ENCODE data around the gene MED16.

Gene MED16, protein sequence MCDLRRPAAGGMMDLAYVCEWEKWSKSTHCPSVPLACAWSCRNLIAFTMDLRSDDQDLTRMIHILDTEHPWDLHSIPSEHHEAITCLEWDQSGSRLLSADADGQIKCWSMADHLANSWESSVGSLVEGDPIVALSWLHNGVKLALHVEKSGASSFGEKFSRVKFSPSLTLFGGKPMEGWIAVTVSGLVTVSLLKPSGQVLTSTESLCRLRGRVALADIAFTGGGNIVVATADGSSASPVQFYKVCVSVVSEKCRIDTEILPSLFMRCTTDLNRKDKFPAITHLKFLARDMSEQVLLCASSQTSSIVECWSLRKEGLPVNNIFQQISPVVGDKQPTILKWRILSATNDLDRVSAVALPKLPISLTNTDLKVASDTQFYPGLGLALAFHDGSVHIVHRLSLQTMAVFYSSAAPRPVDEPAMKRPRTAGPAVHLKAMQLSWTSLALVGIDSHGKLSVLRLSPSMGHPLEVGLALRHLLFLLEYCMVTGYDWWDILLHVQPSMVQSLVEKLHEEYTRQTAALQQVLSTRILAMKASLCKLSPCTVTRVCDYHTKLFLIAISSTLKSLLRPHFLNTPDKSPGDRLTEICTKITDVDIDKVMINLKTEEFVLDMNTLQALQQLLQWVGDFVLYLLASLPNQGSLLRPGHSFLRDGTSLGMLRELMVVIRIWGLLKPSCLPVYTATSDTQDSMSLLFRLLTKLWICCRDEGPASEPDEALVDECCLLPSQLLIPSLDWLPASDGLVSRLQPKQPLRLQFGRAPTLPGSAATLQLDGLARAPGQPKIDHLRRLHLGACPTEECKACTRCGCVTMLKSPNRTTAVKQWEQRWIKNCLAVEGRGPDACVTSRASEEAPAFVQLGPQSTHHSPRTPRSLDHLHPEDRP

DNA sequence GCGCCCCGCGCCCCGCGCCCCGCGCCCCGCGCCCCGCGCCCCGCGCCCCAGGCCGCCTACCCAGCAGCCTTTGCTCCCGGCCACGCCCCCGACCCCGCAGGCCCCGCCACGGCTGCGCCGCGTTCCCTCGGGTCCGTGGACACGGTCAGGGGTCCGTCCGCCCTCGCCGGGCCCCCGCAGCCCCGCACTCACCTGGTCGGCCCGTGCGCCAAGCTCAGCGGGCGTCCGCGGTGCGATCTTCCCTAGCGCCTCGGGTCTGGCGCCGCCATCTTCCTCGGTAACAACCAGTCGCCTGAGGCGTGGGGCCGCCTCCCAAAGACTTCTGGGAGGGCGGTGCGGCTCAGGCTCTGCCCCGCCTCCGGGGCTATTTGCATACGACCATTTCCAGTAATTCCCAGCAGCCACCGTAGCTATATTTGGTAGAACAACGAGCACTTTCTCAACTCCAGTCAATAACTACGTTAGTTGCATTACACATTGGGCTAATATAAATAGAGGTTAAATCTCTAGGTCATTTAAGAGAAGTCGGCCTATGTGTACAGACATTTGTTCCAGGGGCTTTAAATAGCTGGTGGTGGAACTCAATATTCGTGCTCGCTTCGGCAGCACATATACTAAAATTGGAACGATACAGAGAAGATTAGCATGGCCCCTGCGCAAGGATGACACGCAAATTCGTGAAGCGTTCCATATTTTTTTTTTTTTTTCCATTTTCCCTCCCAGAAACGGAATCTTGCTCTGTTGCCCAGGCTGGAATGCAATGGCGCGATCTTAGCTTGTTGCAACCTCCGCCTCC, at the start of gene MED16, which contains the start of gene RNU6-9:
Gene MED16, minus strand, starts transcription at position 294 of the 796 bp plus-strand sequence. CDS start 2,056 bp downstream, outside the sequence.
Gene RNU6-9, plus strand, starts transcription at position 591 of the 796 bp plus-strand sequence.
- peak; percentile 78 for DNase-seq (ENCODE audit: low read depth)

DNA sequence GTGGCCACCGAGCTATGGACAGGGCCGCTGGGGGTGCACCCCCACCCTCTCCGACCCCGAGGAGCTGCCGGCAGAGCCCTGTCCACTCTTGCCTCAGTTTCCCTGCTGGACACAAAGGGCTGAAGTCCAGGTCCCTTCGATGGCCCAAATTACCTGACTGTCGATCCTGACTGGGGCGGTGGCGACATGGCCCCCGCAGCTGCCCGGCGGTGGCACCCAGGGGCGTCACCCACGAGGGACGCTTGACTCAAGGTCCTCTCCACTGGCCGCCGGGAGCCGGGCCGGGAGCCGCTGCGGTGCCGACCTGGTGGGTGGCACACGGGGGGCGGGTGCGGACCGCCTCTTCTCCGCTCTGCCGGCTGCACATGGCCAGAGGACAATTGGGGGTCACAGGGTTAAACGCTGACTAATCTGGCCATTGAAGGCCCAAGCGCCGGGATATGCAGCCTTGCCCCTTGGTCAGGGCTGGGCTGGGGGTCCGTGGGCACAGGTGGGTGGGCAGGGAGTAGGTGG, 49.2 kb upstream of the MED16 start:
- DNase-seq (ENCODE audit: low read depth): no peak

DNA sequence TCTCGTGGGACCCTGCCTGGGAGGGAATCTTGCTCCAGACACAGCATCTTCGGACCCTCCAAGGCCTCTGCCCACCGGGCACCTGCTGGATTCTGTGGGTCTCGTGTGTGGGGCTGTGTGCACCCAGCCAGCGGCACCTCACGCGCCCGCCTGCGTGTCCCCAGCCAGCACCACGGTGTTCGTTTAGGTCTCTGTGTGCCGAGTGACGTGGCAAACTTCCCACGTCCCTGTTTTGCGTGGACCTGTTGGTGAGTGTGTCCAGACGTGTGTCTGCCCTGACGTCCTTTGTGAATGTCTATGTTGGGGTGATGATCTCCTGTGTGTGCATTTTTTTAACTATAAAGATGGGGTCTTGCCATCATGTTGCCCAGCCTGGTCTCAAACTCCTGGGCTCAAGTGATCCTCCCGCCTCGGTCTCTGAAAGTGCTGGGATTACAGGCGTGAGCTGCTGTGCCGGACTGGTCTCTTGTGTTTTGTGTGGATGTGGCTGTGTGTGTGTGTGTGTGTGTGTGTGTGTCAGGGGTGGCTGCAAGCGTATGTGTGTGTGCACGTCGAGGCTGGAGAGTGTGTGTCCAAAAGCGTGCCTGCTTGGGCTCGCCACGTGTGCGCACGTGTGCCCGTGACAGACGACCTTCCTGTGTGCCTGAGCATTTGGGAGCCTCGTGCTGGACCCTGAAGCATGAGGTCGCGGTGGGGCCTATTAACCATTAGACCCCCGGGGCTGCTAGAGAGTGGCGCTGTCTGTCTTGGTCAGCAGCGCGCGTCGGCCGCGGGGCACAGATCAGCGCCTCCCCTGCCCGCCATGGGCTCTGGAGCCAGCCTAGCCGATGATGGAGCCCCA, 48.5 kb upstream of the MED16 start:
- DNase-seq (ENCODE audit: low read depth): no peak

DNA sequence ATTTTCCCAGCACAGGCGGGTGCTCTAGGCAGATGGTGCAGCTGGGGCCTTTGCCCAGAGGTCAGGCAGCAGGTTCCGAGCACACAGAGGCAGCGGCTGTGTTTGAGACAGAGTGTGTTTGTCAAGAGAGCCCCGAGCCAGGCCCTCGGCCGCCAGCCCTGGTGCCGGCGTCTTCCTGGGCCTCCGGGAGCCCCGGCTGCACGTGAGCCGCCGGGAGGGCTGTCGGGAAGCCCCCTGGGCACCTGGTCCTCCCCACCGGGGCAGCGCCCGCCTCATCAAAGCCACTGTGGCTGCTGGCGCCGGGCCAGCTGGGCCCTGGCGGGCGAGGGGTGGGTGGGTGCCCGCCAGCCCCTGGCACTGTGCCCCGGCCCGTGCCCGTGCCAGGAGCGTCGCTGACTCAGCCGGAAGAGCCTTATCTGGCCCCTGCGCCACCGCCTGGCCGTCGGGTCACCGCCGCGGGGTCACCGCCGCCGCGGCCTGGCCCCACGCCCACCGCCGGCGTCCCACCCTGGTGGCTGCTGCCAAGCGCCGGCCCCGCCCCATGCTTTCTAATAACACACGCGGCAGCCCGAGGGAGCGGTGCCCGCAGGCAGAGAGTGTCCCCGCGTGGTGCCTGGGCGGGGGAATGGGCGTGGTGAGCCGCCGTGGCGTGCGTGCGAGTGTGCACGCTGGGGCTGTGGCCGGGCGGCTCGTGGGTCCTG, 47.8 kb upstream of the MED16 start:
- DNase-seq (ENCODE audit: low read depth): peak; percentile 54

DNA sequence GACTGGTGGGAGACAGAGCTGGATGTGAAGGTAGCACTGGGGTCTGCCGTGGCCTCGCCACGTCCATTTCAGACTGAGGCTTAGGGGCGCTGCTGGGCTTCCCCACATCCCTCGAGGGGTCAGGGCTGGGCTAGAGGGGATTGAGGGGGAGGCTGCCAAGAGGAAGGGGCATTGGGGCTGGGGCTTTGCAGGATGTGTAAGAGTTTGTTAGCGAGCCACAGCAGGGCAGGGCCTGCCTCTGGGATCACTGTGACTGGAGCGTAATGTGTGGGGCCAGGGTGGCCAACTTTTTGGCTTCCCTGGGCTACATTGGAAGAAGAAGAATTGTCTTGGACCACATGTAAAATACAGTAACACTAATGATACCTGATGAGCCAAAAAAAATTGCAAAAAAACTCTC, 46.9 kb upstream of the MED16 start:
- no peak for DNase-seq (ENCODE audit: low read depth)

DNA sequence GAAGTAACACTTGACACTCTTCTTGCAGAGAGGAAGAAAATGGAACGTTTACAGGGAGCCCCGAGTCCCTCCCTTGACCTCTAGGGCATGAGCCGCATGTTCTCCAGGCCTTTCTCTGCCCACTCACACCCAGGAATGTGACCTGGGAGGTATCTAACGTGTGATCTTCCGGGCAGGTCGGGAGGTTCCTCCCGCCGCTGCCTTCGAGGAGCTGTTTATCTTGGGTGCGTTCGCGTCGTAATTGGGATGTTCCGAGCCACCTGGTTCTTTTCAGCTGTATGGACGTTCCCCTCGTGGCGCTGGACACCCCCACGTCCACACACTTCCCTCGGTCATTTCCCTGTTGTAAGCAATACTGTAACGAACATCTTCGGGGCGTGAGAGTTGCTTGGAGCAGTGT, 46.5 kb upstream of the MED16 start:
- no peak for DNase-seq (ENCODE audit: low read depth)

DNA sequence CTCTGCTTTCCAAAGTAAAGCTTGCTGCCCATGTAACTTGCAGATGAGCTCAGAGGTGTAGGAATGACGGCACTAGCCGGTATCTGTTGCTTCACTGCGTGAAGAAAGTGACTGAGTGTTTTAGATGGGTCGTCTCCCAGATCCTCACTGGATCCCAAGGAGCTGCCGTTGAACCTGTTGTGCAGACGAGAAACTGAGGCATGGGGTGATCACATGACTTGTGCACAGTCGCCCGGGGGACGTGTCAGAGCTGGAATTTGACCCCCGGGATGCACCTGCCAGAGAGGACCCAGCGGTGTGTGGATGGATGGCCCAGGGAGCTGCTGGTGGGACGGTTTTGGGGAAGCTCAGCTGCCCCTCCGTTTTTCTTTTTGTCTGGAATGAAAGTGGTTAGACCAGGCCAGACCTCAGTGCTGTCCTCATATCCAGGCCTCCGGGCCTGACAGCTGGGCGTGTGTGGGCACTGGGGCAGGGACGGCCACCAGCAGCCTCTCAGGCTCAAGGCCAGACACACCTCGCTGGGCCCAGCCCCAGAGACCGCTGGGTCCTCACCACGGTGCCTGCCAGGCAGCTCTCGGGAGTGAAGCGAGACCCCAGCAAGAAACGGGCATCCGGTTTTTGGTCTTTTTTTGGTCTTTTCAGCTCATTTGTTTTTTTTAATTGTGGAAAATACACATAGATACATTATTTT, 45.4 kb upstream of the MED16 start:
- DNase-seq (ENCODE audit: low read depth): no peak

DNA sequence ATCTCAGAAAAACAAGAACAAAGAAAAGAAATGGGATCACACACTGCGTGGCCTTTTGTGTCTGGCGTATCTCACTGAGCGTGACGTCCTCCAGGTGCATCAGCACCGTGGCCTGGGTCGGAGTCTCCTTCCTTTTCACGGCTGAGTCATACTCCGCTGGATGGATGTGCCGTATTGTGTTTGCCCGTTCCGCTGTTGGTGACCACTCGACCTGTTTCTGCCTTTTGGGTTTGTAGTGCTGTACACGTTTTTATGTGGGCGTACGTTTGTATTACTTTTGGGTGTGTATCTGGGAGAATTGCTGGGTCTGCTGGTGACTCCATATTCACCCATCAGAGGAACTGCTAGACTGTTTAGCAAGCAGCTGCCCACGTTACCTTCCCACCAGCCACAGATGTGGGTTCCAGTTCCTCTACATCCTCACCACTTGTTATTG, 44.3 kb upstream of the MED16 start:
- peak; percentile 46 for DNase-seq (ENCODE audit: low read depth)

DNA sequence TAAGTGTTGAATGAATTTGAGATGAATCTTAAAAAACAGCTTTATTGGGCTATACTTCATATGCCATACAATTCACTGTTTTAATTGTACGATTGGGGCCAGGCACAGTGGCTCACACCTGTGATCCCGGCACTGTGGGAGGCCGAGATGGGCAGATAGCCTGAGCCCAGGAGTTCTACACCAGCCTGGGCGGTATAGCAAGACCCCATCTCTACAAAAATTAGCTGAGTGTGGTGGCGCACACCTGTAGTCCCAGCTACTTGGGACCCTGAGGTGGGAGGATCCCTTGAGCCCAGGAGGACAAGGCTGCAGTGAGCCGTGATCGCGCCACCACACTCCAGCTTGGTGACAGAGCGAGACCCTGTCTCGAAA, 43.2 kb upstream of the MED16 start:
- no peak for DNase-seq (ENCODE audit: low read depth)

DNA sequence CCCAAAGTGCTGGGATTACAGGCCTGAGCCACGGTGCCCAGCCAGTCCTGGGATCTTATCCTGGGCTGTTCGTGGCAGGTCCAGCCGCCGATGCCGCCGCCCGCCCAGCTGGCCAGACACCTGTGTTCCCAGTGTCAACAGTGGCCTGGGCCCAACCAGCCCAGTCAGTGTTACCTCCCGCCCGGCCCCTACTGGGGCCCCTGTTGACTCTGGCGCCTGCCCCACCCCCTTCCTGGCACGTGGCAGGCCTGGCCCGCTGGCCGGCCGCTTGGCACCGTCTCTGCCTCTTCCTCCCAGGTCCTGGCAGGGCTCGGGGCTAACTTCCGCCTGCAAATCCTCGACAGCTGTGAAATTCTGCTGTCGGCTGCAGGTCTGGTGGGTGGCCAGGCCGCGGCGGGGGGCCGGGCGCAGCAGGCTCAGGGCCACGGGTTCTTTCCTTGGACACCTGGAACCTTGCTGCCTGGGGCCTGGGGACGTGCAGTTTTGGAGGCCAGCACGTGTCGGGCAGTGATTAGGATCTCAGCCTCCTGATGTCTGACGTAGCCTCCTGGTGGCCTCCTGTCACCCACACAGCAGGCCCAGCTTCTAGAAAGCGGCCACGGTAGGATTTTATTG, 42.0 kb upstream of the MED16 start:
- DNase-seq (ENCODE audit: low read depth): no peak

DNA sequence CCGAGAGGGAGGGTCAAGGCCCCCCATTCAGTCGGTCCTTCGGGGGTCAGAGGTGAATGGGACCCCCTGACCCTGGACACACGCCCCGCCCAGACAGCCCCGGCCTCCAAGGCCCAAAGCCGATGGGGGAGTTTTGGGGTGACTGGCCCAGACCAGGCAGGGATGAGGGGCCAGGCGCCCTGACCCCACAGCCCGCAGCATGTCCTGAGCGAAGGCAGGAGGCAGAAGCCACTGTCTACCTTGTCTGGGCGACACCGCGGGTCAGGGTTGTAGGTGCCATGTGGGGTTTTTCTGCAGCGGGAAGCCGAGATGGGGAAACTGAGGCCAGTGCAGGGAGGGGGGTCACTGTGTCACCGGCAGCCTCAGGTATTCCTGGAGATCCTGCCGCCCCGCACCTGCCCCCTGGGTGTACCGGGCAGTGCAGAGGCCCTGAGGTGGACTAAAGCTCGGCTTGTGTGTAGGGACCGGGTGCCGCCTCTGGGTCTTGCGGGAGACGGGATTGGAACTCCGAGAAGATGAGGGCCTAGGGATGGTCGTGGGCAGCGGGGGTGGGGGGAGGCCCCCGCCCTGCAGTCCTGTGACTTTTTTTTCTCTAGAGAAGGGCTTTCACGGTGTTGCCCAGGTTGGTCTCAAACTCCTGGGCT, 41.3 kb upstream of the MED16 start:
- DNase-seq (ENCODE audit: low read depth): no peak

DNA sequence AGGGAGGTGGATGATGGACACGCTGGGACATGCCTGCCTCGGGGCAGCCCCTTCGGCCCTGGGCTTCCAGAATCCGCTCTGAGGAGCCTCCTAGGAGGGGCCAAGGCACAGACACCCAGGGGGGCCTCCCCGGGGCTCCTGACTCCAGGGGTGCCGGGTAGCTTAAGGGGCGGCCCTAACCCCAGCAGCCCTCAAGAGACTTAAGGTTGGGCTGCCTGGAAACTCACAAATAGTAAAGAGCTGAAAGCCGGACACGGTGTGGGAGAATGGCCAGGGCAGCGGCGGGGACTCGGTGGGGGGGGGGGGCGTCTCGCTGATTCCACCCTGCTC, 40.5 kb upstream of the MED16 start:
- no peak for DNase-seq (ENCODE audit: low read depth)

DNA sequence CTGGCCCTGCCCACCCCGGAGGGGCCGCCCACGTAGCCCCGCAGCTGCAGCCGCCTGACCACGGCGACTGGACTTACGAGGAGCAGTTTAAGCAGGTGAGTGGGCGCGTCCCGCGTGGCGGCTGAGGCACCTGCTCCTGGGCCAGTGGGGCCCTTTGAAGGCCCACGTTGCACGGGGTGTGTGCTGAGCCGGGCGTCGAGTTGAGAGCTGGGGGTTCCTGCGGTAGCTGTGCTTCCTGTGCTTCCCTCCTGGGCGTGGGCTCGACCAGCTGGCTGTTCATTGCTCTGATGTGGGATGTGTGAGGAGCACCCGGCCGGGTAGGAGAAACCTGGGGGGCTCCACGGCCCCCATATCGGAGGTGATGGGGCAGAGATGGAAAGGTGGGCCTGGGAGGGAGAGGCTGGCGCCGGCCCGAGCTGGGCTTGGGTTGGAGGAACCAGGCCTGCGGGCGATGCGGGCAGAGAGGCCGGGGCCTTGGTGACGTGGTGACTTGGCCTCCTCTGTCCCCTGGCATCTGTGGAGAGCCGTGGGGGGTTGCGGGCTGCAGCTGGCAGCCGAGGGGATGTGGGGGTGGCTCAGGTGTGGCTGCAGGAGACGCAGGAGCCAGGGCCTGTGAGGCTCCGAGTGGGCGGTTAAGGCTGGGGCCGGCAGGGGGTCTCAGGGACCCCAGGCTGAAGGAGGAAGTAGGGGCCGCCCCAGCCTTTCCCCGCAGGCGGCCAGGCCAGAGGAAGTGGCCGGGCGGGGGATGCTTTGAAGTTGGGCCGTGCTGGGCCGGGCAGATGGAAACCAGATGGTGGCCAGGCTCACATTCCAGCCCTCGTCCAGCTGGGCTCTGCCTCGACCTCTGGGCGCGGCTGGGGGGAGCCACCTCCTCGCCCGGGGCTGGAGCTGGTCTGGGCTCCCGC, 39.9 kb upstream of the MED16 start:
- no peak for DNase-seq (ENCODE audit: low read depth)

DNA sequence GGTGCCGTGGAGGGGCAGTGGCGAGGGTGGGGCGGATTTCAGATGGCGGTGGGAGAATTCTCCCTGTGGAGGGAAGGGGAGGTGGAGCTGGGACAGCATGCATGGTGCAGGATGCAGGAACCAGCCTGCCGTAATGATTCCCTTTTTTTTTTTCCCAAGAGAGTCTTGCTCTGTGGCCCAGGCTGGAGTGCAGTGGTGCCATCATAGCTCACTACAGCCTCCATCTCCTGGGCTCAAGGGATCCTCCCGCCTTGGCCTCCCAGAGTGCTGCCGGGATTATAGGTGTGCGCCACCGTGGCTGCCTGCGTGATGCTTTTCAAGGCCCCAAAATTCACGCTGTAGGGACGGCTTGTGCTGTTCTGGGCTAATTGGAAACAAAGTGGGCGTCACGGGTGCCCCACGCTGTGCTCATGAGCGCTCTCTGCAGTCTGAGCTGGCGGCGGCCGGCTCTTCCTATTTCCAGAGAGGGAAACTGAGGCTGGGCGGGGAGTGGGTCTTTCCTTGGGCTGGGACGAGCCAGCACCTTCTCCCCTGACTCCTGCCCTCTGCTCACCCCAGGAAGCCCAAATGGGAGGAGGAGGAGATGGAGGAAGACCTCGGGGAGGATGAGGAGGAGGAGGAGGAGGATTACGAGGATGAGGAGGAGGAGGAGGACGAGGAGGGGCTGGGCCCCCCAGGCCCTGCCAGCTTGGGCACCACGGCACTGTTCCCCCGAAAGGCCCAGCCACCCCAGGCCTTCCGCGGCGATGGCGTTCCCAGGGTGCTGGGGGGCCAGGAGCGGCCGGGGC, 39.1 kb upstream of the MED16 start:
- no peak for DNase-seq (ENCODE audit: low read depth)

DNA sequence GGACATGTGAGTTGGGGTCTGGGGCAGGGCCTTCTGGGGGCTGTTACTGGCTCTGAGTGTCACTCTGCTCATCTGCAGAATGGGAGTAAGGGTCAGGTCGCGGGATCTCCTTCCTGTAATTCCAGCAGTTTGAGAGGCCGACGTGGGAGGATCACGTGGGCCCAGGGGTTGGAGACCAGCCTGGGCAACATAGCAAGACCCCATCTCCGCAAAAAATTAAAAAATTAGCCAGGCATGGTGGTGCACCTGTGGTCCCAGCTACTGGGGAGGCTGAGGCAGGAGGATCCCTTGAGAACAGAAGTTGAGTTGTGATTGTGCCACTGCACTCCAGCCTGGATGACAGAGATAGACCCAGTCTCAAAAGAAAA, 36.9 kb upstream of the MED16 start:
- DNase-seq (ENCODE audit: low read depth): no peak

DNA sequence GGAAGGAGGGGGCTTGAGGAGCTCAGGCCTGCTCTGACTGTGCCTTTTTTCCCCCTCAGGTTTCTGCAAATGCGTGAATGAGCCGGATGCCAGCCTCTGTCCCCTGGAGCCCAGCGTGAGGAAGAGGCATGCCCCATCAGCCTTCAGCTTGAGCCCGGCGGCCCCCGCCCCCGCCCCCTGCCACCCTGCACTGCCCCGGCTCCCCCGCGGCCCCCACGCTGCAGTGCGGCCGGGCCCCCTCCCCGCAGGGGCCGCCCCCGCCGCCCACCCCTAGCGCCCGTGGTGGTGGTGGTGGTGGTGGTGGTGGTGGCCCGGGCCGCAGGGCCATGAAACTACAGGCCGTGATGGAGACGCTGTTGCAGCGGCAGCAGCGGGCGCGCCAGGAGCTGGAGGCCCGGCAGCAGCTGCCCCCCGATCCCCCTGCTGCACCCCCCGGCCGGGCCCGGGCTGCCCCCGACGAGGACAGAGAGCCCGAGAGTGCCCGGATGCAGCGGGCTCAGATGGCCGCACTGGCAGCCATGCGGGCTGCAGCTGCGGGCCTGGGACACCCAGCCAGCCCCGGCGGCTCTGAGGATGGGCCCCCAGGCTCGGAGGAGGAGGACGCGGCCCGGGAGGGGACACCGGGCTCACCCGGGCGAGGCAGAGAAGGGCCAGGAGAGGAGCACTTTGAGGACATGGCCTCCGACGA, 36.4 kb upstream of the MED16 start:
- no peak for DNase-seq (ENCODE audit: low read depth)

Measured in stimulated activated CD8-positive, alpha-beta memory T cell treated with anti-CD3 and anti-CD28 coated beads, Interleukin-12 subunit alpha, Interleukin-12 subunit beta, amount 100 ng/mL, for 4 hours (primary cell).